SK-N-MC (cell line): ENCODE results near the gene NBPF10.
"Not testable (repeated sequence)": the region's sequence is repeated elsewhere in the genome, so short reads cannot be mapped to it uniquely, and the experiment has no call there.

Experiments used
- EZH2 ChIP-seq: fragments of 200-600 bp; sonication (generic); IDR thresholded peaks from one replicate; pipeline ENCODE4 v1.6.1; 2017; ENCODE audit warnings: antibody characterized with exemption
- FOXP2 ChIP-seq: optimal IDR thresholded peaks from 2 replicates; pipeline ENCODE3; 2011; ENCODE audit warnings: mild to moderate bottlenecking, moderate library complexity; ENCODE audit not compliant: insufficient read depth; ENCODE audit errors: extremely low read length, control extremely low read depth
- POLR2AphosphoS5 ChIP-seq: IDR thresholded peaks from 2 replicates; pipeline ENCODE4 v1.6.1; 2012; ENCODE audit warnings: mild to moderate bottlenecking, low read depth, low read length, borderline replicate concordance

GRCh38 chr1:146144465-146144864 is at the start of gene NBPF10:
- not testable (repeated sequence) for TF ChIP-seq POLR2AphosphoS5, EZH2, FOXP2
